DMS 273 (cell line): ENCODE data around the gene ACTL7A.
"Not testable (repeated sequence)": the region's sequence is repeated elsewhere in the genome, so short reads cannot be mapped to it uniquely, and the experiment has no call there.

Source experiments
- DNase-seq: peaks from one replicate; lab custom pipeline; 2025; ENCODE audit not compliant: unreplicated experiment; lab: John Stamatoyannopoulos, UW

The ACTL7A gene

DNA sequence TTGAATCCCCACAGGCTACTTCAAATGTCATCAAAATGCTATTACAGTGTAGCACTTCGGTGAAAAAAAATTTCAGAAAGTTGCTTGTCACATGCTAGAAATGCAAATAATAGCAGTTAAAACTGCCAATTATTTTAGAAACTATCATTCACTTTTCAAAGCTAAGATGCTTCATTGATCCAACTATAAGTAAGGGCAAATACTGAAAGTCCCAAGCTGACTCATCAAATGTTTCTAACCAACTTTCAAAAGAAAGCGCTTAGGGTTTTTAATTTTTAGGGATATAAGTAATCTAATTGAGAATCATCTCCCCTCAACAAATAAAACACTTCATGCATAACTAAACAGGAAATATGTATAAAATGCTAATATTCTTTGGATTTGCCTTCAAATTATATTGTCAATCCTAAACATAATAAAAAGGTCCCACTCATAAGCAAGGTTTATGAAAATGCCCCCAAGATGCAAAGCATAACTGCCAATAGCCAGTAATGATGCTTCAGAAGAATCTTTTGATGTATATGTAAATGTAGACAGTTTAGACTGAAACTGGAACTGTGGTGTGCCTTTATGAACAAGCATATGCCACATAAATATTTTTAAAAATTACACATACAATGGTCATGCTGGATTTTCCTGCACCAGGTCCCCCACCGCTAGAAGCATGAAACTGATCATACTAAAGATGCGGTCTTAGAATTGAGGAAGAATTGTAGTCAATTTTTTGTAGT lies 12.2 kb downstream of the ACTL7A start:
- no peak for DNase-seq

- DNase-seq = no peak
Observed at GRCh38 chr9:108876425-108876824, 14.4 kb downstream of the ACTL7A start.

DNA sequence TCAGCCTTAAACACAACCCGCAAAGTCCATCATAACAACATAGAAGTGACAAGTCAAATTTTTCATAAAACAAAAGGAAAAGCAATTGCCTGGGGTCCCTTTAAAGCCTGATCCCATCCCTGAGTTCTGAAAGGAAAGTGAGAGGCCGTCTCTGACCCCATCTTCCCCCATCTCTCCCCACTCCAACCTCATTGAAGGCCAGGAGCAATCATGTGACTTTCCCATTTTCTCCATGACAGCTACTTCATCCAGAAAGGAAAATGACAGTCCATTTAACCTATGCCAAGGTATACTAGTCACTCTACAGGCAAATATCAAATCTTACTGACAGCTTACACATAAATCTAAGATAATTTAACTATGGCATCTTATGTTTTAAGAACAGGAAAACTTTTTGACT lies 15.5 kb downstream of the ACTL7A start:
- no peak for DNase-seq

DNA sequence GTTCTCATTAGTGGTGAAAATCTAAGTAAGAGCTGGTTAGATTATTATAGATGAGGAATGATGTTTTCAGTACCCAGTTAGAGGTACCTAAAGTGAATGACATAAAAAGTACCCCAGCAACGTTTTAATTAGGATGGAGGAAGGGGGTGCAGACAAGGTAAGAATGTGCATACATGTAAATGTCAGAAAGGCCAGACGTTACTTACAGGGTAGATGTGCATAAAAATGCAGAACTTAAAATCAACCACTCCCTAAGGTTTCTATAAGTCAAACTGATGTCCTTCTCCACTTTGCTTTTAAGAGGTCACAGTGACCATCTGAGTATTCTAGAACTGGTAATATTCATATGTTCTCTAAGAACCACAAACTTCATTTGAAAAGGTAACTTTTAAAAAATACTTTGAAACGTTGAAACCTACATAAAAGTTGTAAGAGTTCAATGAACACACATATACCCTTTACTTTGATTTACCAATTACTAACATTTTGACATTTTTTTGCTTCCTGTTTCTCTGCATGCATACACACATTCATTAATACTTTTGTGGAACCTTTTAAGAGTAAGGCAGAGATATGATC lies 18.8 kb downstream of the ACTL7A start:
- no peak for DNase-seq

- no peak for DNase-seq
Observed at GRCh38 chr9:108882052-108882888, 20.2 kb downstream of the ACTL7A start.

DNA sequence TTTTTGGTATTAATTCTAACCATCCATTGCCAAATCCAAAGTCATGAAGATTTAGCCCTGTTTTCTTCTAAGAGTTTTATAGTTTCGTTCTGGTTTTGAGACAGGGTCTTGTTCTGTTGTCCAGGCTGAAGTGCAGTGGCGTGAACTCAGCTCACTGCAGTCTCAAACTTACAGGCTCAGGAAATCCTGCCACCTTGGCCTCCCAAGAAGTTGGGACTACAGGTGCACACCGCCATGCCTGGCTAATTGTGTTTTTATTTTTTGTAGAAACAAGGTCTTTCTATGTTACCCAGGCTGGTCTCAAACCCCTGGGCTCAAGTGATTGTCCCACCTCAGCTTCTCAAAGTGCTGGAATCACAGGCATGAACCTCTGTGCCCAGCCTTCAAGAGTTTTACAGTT lies 21.0 kb downstream of the ACTL7A start:
- DNase-seq = no peak

DNA sequence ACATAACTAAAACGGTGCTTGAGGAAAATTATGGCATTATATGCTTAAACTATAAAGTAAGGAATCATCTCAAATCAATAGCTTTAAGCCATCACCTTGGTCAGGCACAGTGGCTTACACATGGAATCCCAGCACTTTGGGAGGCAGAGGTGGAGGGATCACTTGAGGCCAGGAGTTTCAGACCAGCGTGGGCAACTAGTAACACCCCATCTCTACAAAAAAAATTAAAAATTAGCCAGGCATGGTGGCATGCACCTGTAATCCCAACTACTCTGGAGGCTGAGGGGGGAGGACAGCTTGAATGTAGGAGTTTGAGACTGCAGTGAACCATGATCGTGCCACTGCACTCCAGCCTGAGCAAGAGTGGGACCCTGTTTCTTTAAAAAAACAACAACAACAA lies 22.6 kb downstream of the ACTL7A start:
- DNase-seq = no peak

GRCh38 chr9:108885643-108886348 lies 23.7 kb downstream of the ACTL7A start:
- peak; percentile 86 for DNase-seq

- peak; percentile 49 for DNase-seq
Observed at GRCh38 chr9:108886594-108887271, 24.7 kb downstream of the ACTL7A start.

GRCh38 chr9:108889649-108890067 lies 27.6 kb downstream of the ACTL7A start:
- peak; percentile 14 for DNase-seq

DNA sequence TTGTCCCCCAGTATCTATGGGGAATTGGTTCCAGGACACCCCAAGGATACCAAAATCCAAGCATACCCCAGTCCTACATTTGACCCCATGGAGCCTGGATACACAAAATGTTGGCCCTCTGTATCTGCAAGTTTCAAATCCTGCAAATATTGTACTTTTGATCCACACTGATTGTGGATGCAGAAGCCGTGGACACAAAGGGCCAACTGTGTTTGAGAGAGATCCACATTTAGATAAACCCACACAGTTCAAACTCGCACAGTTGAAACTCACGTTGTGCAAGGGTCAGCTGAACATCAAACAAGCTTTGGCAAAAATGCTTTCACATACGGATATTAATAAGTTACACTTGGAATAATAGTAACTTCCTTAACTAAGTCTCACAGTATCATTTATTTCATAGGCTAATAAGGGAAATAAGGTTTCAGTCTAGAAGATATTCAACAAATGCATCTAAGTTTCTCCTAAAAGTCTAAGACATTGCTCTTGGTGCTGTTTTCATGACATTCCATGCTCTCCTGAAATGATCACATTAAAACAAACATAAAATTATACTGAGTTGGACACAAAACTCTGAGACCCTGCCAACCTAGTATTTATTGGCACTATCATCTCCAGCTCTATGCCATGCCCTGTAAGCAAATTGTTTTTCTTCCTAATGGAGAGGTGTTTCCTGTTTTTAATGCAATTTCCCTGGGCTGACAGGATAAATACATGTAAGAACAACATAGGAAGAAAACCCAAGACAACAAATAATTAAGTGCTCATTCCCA lies 32.3 kb downstream of the ACTL7A start:
- no peak for DNase-seq

GRCh38 chr9:108897324-108898096 lies 35.4 kb downstream of the ACTL7A start:
- no peak for DNase-seq

GRCh38 chr9:108899023-108899695 lies 37.1 kb downstream of the ACTL7A start:
- not testable (repeated sequence) for DNase-seq

- no peak for DNase-seq
Observed at GRCh38 chr9:108900176-108900575, 38.1 kb downstream of the ACTL7A start.

- DNase-seq = no peak
Observed at GRCh38 chr9:108903420-108904103, 41.5 kb downstream of the ACTL7A start.

DNA sequence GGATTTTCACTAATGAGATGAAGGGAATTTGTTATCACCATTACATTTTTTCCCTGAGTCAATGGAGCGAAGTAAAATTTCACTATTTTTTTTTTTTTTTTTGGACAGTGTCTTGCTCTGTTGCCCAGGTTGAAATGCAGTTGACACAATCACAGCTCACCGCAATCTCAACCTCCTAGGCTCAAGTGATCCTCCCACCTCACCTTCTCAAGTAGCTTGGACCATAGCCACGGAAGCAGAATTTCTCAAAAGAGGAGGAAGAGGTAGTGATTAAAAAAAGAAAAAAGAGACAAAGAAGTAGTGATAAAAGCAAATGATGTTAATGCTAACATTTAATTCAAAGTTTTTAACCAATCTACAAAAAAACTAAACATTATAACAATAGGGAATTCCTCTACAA lies 42.1 kb downstream of the ACTL7A start:
- DNase-seq = no peak

- no peak for DNase-seq
Observed at GRCh38 chr9:108905494-108905893, 43.4 kb downstream of the ACTL7A start.

DNA sequence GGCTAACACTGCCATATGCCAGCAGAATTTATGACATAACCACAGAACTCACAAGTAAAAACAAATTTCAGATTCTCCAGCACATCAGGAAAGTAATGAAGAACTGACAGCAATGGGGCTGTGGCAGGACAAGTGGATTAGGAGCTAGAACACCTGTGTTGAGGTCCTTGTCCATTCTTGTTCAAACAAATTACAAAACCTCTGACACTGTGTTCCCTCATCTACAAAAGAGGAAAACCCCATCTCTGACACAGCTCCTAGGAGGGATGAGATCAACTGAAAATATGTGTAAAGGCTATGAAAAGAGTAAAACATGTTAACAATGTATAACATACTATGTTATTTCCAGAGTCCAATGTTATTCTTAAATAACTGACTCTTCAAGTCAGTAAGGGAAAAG lies 48.3 kb downstream of the ACTL7A start:
- DNase-seq = no peak
